Esophagus (tissue), 2 donors: Measurements from ENCODE around the gene GUSB. TPM values are rescaled to one million over a fixed set of nuclear protein-coding genes. Genes with fewer than 3 reads are reported as not detected.

Experiments used
- H3K27ac ChIP-seq, 2 donors: one replicate each; pipeline ENCODE4 v1.5.1; 2013; ENCODE audit warnings: low read depth in 2 of 2, mild to moderate bottlenecking in 2 of 2, inconsistent platforms in 1 of 2, low read length in 1 of 2, moderate library complexity in 1 of 2
- H3K27me3 ChIP-seq, 2 donors: one replicate each; pipeline ENCODE4 v1.6.1; 2013; ENCODE audit warnings: low read length in 2 of 2, control low read depth in 1 of 2, mild to moderate bottlenecking in 1 of 2; ENCODE audit not compliant: insufficient read depth in 2 of 2, control insufficient read depth in 1 of 2
- H3K36me3 ChIP-seq, 2 donors: one replicate each; pipeline ENCODE4 v1.6.1; 2013; ENCODE audit warnings: low read length in 1 of 2; ENCODE audit not compliant: control insufficient read depth in 2 of 2, insufficient read depth in 2 of 2
- H3K4me1 ChIP-seq, 2 donors: one replicate each; pipeline ENCODE4 v1.6.1; 2013; ENCODE audit warnings: low read length in 1 of 2; ENCODE audit not compliant: control insufficient read depth in 2 of 2, insufficient read depth in 2 of 2
- H3K4me3 ChIP-seq, 2 donors: one replicate each; pipeline ENCODE4 v1.5.1; 2013; ENCODE audit warnings: low read length in 2 of 2, mild to moderate bottlenecking in 2 of 2, low read depth in 1 of 2, moderate library complexity in 1 of 2
- H3K9me3 ChIP-seq, 2 donors: one replicate each; pipeline ENCODE4 v1.6.1; 2013; ENCODE audit warnings: mild to moderate bottlenecking in 2 of 2, low read depth in 1 of 2, low read length in 1 of 2, moderate library complexity in 1 of 2; ENCODE audit not compliant: control insufficient read depth in 2 of 2, insufficient read depth in 1 of 2
- WGBS, 2 donors: extraction: QIAGEN DNeasy Blood & Tissue Kit; methylation state at CpG; one replicate each; pipeline ENCODE4 v1.1.7; 2013; 5-methylcytosine and 5-hydroxymethylcytosine counted together
- polyA plus RNA-seq, 2 donors: library from polyadenylated mRNA; stranded (reverse); fragments of 200-250 nt; gene quantifications; one replicate each; pipeline ENCODE4 v1.2.3, GENCODE V29; 2013
- donor health status: healthy with polysubstance abuse.
- donor health status: Bipolar disorder and iron deficiency.

The GUSB gene
- polyA plus RNA-seq, 2 donors = 24.1 to 30.5 TPM

DNA sequence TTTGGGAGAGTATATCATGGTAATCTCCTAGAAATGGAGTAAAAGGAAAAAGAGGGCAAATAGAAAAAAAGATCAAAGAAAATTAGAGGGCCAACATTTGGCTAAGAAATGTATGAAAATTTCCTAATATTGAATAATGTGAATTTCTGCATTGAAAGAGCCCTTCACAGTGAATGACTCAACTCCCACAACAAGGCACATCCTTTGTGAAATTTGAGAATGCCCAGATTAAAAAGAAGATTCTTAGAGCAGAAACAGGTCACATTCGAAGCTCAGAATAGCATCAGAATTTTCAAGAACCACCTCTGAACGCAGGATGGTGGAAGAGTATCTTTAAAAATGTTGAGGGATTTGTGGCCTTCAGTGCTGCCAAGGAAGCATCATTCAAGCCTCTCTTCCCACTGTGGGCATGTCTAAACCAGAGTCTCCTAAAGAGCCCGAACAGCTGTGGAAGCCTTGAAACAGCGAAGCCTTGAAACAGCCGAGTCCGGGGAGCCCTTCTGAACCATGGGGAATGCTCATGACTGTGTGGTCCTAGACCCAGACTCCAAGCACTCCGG lies 43.6 kb downstream of the GUSB start:
- H3K27ac ChIP-seq = no peak overlapping the region
- no peaks in the 10 kb centered on the region for H3K4me1 ChIP-seq
- 95% methylated on average over 7 of the region's 7 CpGs for WGBS, 2 donors
- peaks cover 0 to 3% of the 10 kb centered on the region in 2 donors for H3K36me3 ChIP-seq
- no peaks in the 10 kb centered on the region for H3K27me3 ChIP-seq
- H3K4me3 ChIP-seq = no peak overlapping the region
- H3K9me3 ChIP-seq = no peaks in the 10 kb centered on the region

DNA sequence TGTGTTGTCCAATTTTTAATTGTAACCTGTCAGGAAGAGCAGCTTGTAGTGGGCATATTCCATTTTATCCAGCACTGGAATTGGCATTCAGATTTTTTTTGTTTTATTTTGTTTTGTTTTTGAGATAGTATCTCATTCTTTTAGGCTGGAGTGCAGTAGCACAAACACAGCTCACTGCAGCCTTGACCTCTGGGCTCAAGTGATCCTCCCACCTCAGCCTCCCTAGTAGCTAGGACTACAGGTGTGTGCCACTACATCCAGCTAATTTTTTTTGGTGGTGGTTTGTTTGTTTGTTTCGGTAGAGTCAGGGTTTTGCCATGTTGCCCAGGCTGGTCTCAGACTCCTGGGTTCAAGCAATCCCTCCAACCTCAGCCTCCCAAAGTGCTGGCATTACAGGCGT lies 44.7 kb downstream of the GUSB start:
- peaks cover 0 to 3% of the 10 kb centered on the region in 2 donors for H3K36me3 ChIP-seq
- 96 to 99% methylated on average over 2 of the region's 2 CpGs for WGBS, 2 donors
- no peak overlapping the region for H3K27ac ChIP-seq
- no peaks in the 10 kb centered on the region for H3K9me3 ChIP-seq
- no peaks in the 10 kb centered on the region for H3K4me1 ChIP-seq
- H3K27me3 ChIP-seq = no peaks in the 10 kb centered on the region
- H3K4me3 ChIP-seq = no peak overlapping the region

DNA sequence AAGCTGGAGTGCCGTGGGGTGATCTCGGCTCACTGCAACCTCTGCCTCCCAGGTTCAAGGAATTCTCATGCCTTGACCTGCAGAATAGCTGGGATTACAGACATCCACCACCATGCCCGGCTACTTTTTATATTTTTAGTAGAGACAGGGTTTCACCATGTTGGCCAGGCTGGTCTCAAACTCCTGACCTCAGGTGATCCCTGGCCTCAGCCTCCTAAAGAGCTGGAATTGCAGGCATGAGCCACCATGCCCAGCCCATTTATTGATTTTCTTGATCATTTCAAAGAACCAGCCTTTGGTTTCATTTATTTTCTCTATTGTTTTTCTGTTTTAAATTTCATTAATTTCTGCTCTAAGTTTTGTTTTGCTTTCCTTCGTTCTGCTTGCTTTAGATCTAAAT lies 50.3 kb downstream of the GUSB start:
- WGBS, 2 donors = 87 to 95% methylated on average over 4 of the region's 4 CpGs
- Histone ChIP-seq H3K36me3 (no peaks in the 10 kb centered on the region), H3K27me3 (no peaks in the 10 kb centered on the region), H3K4me3 (no peak overlapping the region), H3K27ac (no peak overlapping the region), H3K9me3 (no peaks in the 10 kb centered on the region), H3K4me1 (no peaks in the 10 kb centered on the region)

DNA sequence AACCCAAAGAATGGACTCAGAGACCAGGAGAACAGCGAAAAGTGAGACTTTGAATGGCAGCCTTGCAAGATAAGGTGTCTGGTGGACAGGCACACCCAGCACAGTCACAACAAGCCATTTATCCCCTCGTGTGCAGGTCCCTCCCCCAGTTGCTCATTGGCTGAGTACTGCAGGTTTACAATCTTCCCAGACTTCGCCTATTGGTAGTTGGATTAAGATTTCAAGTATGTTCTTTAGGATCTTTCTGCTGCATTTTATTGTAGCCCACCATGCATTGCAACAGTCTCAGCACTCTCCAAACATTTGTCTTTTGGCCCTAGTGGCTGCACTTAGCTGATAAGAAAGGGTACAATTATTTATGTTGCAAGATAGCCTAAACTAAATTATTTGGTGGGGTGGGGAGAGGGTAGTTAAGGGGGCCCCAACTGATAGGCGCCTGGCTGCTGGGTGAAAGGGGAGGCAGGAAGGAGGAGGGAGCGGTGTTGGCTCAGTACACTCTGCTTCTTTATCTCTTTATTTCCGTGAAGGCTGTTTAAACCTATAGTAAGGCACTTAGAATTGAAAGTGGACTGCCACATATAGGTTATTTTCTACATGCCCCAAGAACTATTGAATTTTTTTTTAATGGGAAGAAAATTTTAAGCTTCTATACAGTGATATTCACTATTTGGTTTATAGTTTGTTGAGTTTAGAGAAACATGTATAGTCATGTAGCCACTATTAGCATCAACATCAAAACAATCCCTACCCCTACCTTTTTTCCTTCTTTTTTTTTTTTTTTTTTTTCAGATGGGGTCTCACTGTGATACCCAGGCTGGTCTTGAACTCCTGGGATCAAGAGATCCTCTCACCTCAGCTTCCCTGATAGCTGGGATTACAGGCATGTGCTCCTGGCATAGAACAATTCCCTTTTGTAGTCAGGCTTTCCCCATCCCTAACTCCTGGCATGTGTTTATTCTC lies 54.2 kb downstream of the GUSB start:
- WGBS, 2 donors = 68 to 86% methylated on average over 6 of the region's 6 CpGs
- H3K36me3 ChIP-seq = no peaks in the 10 kb centered on the region
- no peaks in the 10 kb centered on the region for H3K9me3 ChIP-seq
- no peaks in the 10 kb centered on the region for H3K27me3 ChIP-seq
- no peaks in the 10 kb centered on the region for H3K4me1 ChIP-seq
- no peak overlapping the region for H3K27ac ChIP-seq
- no peak overlapping the region for H3K4me3 ChIP-seq

DNA sequence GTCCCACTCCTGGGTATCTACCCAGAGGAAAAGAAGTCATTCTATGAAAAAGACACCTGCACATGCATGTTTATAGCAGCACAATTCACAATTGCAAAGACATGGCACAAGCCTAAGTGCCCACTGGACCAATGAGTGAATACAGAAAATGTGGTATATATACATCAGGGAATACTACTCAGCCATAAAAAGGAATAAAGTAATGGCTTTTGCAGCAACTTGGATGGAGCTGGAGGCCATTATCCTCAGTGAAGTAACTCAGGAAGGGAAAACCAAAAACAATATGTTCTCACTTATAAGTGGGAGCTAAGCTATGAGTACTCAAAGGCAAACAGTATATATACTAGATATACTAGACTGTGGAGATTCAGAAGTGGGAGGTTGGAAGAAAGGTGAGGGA lies 55.4 kb downstream of the GUSB start:
- Histone ChIP-seq H3K4me3 (no peak overlapping the region), H3K27me3 (no peaks in the 10 kb centered on the region), H3K9me3 (no peaks in the 10 kb centered on the region), H3K27ac (no peak overlapping the region), H3K36me3 (no peaks in the 10 kb centered on the region), H3K4me1 (no peaks in the 10 kb centered on the region)

DNA sequence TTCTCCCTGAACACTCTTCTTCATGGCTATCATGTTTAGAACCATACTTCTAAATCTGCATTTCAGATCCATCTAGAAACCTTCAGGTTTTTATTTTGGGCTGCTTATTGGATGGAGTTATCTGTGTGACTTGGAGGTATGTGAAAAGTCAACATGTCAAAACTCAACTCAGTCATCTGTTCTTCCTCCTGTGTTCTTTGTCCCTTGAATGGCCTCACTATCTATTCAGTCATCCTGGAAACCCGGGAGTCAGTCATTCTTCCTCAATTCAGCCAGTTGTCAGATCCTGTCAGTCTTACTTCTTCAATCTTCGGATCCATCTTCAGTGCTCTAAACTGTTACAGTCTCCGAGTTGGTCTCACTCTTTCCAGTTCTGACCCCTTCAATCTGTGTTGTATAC lies 57.0 kb downstream of the GUSB start:
- Histone ChIP-seq H3K27ac (no peak overlapping the region), H3K27me3 (no peaks in the 10 kb centered on the region), H3K4me1 (no peaks in the 10 kb centered on the region), H3K4me3 (no peak overlapping the region), H3K36me3 (no peaks in the 10 kb centered on the region), H3K9me3 (no peaks in the 10 kb centered on the region)
- 77 to 83% methylated on average over 3 of the region's 3 CpGs for WGBS, 2 donors

DNA sequence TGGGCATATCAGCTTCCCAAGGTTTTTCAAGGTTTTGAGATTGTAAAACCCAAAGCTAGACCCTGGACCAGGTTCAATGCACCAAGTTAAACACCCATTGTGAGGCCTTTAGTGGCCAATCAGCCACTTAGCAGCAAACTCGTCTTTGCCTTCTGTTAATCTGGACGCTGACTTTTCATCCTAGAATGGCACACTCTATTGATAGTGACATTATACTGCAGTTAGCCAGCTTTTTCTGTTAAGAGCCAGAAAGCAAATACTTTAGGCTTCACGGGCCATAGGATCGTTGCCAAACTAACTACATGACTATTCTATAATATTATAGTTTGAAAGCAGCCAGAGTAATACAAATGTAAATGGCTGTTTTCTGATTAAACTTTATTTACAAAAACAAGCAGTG lies 57.8 kb downstream of the GUSB start:
- H3K36me3 ChIP-seq = no peaks in the 10 kb centered on the region
- no peak overlapping the region for H3K4me3 ChIP-seq
- H3K9me3 ChIP-seq = no peaks in the 10 kb centered on the region
- H3K27me3 ChIP-seq = no peaks in the 10 kb centered on the region
- WGBS, 2 donors = 70 to 76% methylated on average over 4 of the region's 4 CpGs
- no peaks in the 10 kb centered on the region for H3K4me1 ChIP-seq
- H3K27ac ChIP-seq = no peak overlapping the region

DNA sequence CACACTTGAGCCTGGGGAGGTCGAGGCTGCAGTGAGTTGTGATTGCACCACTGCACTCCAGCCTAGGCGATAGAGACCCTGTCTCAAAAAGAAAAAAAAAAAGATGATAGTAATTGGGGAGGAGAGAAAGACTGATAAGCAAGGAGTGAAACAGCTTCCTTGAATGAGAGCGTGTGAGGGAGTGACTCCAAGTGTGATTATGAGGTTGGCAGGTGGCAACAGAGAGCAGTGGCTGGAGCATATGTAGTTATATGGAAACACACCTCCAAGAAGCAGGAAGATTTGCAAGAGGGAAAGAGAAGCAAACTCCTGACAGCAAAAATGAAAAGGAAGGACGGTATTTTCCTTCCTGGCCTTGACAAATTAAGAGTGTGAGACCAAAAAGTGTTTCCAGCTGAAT lies 58.7 kb downstream of the GUSB start:
- H3K27me3 ChIP-seq = no peaks in the 10 kb centered on the region
- no peaks in the 10 kb centered on the region for H3K36me3 ChIP-seq
- H3K27ac ChIP-seq = no peak overlapping the region
- WGBS, 2 donors = 83 to 92% methylated on average over 4 of the region's 4 CpGs
- H3K4me1 ChIP-seq = no peaks in the 10 kb centered on the region
- H3K4me3 ChIP-seq = no peak overlapping the region
- no peaks in the 10 kb centered on the region for H3K9me3 ChIP-seq

DNA sequence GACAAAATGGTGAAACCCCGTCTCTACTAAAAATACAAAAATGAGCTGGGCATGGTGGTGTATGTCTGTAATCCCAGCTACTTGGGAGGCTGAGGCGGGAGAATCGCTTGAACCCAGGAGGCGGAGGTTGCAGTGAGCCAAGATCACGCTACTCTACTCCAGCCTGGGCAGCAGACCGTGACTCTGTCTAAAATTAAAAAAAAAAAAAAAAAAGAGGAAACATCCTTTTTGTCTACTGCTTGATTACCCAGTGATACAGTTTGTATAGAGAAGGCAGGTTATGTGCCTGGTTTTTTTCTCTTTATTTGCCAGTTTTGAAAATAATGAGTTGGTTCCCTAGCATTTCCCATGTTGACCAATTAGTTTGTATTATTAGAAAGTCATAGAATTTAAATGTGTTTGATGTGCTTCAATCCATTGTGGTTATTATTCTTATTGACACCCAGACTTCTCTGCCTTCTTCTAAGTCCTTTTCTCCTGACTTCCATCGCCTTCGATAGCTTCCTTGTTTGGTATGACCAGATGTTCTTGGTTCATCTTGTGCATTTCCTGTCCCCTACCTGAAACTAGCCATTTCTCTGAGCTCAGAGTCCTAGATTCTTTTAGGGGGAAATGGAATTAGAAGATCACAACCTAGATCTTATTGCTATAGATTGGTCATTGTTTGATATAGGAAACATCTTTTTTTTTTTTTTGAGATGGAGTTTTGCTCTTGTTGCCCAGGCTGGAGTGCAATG lies 65.9 kb downstream of the GUSB start:
- Histone ChIP-seq H3K36me3 (no peaks in the 10 kb centered on the region), H3K27me3 (no peaks in the 10 kb centered on the region), H3K4me1 (no peaks in the 10 kb centered on the region), H3K4me3 (no peak overlapping the region), H3K9me3 (no peaks in the 10 kb centered on the region), H3K27ac (no peak overlapping the region)
- 92 to 96% methylated on average over 8 of the region's 8 CpGs for WGBS, 2 donors
